Suppressor macrophage treated with lipopolysaccharide for 4 hours (primary cell): ENCODE data around the gene IL1RAPL1.

ENCODE experiments used
- DNase-seq: peaks from one replicate; pipeline ENCODE4 v3.0.0-alpha.2; 2020

Gene IL1RAPL1

DNA sequence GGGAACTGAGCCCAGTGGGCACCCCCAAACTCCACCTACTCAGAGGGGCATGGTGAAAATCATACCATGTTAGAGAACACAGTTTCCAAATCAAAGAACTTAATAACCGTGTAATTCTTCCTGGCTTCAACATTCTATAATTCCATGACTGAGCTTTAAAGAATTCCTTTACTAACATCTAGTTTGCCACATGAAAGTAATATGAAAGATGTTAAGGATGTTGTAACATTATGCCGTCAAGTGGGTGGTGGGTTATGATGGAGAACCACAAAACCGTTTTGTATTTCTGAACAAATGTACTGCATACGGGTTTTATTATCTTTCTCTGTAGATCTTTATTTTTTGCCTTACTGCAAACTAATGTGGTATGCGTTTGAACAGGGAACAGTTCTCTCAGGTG is 1079.1 kb downstream of the IL1RAPL1 start:
- DNase-seq: no peak

DNA sequence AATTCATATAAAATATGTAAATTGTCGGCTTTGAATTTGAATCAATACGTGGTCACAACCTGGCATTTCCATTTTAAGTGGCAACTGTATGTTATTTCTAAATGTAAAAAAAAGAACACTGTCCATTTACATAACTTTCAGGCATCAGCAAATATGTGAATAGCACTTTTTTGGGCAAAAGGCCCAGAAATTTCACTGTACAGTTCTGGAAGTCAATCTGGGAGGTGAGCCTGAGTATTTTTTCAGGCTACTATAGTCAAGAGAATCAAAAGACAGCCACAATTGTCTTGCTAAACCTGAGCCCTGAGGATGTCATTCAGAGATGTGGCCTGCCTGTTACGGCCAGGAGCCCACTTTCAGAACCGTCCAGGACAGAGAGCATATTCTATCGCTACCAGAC is 1084.2 kb downstream of the IL1RAPL1 start:
- no peak for DNase-seq

DNA sequence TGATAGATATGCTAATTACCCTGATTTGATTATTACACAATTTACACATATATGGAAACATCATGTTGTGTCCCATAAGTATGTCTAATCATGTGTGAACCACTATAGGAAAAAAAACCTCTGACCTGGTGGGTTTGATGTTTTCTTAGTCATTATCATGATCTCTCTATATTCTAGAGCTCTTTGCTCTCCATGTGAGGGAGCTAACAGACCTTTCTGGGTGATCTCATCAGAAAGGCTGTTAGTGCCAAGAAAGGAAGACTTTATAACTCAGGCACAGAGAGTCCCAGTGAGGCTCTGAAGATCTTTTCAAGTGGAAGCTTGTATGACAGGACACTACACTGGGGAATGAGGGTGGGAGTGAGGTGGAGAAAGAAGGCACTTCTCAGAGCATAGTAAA is 1100.4 kb downstream of the IL1RAPL1 start:
- no peak for DNase-seq

DNA sequence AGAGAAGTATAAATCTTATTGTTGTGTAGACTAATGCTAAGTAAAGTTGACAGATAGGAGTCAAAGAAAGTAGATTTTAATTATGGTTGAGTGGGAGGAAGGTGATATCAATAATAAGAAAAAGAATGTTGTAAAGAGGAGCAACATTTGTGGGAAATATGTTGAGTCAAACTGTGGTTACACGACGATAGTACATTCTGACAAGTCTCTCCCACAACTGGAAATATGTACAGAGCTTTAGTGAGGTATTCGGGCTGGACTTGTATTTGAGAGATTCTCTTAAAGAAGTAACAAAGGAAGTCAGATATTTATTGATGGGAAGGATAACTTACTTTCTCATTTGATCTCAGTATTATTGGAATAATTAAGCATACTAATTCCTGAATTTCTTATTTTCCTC is 1102.8 kb downstream of the IL1RAPL1 start:
- DNase-seq: no peak

DNA sequence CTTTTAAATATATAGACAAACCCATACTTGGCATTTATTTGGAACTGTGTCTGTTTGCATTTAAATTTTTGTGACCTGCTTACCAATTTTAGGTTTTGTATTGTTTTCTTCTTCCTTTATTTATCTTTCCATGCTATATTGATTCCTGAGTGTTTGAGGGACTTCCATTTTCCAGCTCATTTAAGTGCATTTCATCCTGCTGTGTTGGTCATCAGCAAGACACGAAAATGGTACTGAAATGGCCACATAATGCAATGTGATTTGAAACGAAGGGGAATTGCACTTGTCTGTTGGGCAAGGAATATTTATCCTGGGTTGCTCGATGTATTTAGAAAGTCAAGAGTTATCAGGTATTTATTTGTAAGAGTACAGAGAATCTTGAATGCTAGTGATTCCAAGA is 1103.8 kb downstream of the IL1RAPL1 start:
- no peak for DNase-seq

DNA sequence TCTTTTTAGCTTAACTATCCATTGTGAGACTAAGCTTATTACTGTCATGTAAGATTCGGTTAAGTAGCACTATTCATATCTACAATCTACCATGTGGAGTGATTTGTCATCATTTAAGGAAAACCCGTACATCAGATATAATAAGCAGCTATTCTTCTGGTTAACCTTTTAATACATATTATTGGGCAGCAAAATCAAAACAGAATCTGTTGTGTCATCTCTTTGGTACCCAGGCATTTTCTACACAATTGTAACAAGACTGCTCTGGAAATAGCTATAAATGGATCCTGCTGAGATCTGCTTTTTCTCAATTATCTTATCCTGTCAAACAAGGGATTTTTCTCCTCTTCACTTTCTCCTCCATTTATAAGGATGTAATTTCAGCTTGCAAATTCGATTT is 1106.7 kb downstream of the IL1RAPL1 start:
- no peak for DNase-seq

DNA sequence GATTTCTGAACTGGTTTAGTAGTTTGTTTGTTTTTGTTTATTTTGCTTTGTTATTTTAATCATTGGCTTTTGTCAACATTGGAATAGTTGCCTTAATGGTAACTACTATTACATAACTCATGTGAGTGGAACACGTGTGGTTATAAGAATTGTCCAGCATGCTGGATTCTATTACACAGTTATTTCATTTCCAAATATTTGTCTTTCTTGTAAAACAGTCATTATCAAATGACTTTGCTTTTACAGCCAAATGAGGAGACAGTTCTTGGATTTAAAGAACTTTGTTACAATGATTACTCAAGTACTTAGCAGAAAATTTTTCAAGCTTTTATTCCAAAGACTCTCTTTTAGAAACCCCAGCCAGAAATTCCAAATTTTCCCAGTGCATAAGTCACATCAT is 1112.0 kb downstream of the IL1RAPL1 start:
- no peak for DNase-seq

DNA sequence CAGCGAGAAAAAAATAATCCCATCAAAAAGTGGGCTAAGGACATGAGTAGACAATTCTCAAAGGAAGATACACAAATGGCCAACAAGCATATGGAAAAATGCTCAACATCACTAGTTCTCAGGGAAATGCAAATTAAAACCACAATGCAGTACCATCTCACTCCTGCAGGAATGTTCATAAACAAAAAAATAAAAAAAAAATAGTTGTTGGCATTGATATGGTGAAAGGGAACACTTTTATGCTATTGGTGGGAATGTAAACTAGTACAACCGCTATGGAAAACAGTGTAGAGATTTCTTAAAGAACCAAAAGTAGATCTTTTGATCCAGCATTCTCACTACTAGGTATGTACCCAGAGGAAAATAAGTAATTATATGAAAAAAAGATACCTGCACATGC is 1119.8 kb downstream of the IL1RAPL1 start:
- DNase-seq: no peak

DNA sequence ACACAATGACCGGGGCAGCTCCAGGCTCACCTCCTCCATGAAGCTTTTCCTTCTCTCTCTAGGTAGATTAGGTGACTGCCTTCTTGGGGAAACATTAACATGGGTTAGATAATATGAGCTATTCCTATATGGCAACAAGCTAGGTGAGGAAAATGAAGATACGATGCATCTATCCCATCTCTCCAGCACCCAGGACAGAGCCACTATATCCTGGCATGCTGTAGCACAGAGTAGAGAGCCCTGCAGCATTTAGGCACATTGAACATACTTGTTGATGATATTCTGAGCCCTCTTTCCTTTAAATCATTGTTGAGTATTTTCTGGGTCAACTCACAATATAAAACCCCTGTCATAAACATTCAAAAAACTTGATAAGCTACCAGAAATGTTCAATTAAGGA is 1133.9 kb downstream of the IL1RAPL1 start:
- no peak for DNase-seq

DNA sequence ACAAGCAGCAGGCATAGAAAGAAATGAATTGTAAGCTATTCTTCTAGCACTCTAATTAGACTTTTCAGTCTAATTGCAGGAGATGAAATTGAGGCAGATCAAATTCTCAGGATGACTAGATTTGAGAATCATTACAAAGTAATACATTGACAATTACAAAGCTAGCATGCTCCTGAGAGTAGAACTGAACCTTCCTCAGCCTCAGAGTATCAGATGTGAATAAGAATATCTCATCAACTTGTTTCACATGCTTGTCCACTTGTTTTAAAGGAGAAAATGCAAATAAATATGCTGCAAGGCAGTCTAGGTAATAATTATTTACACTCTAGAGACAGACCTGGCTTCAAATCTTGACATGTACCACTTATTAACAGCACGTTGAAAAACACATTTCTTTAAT is 1137.1 kb downstream of the IL1RAPL1 start:
- no peak for DNase-seq

DNA sequence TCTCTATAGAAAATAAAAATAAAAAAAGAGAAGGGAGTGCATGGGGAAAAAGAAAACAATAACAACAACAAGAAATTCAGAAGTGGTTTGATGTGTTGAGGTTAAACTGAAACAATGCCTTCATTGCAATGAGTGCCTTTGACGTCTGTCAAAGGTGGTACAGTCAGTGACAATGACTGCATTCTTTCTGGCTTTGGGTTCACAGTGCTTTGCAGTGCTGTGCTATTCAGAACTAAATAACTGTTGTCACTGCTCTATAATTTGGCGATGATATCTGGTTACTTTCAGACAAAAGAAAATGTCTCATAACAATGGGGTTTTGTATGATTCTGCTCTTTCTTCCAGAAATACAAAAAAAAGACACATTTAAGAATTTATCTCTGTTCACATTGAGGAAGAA is 1139.6 kb downstream of the IL1RAPL1 start:
- no peak for DNase-seq

DNA sequence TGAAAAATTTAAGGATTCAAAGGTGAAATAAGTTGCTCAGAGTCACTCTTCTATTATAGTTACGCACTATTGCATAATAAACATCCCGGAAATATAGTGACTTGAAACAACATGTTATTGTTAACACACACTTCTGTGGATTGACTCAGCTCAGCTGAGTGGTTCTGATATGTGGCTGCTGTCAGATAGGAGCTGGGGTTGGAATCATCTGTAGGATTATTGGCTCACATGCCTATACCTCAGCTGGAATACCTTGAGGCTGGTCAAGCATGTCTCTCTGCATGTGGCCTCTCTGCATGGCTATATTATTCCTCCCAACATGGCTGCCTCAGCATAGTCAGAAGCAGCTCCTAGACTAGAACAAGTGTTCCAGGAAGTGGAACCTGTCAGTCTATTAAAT is 1141.4 kb downstream of the IL1RAPL1 start:
- no peak for DNase-seq

DNA sequence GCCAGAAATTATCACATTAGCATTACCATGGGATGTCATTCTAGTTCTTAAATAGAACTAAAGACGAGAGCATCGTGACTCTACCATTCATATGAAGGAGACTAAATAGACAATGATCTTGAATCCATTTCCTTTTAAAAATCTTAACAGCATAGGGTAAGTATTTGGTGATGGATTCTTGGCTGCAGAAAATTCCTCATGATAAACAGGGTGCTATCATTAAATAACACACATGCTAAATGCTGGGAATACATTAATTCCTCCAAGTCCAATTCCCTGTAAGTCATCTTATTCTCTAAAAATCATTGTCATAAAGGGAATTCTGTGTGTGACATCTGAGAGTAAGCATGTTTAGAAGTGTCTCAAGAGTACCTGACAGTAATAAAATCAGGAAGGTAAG is 1157.7 kb downstream of the IL1RAPL1 start:
- no peak for DNase-seq

DNA sequence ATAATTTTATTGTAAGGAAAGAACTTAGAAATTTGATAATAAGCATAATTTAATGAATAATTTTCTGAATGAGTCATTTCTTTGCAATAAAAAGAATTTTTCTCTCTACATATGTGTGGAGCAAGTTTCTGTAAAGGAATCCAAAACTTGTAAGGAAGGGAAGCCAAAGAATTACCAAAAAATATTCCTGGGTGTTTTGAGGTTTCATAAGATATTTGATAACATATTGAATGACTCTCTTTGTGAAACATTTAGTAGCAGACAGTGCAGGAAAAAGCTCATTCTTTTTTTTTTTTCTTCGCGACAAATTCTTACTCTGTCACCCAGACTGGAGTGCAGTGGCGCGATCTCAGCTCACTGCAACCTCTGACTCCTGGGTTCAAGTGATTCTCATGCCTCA is 1159.1 kb downstream of the IL1RAPL1 start:
- DNase-seq: no peak

DNA sequence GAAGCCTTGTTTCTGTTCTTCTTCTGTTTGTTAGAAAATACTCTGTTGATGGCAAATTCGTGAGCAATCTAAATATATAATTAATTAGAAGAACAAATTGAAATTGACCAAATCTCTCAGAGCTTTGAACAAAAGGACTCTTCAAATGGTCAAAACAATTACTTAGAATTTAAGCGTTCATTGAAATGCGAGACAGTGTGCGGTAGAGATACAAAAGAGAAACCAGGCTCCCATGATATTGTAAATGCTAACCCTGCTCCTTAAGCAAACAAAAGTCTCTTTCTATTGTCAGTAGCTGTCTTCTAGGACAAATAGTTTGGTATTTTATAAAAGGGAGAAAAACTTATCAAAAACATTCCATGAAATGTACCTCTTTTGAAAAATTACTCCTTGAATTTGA is 1174.8 kb downstream of the IL1RAPL1 start:
- no peak for DNase-seq

DNA sequence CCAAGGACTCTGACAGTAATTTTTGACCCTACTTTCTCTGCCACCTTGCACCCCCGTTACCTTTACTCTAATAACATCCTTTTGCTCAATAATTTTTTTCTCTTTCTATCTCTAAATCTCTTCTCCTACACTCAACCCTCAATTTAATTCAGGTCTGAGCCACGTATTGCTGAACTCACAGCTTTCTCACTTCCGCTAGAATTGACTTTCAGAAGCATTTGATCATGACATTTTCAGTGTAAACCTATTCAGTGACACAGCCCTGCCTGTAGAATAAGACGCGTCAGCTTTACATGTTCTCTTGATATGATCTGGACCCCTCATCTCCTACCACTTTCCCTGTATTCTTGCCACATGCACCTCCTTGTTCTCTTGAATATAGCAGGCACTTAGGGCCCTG is 1188.6 kb downstream of the IL1RAPL1 start:
- DNase-seq: no peak

DNA sequence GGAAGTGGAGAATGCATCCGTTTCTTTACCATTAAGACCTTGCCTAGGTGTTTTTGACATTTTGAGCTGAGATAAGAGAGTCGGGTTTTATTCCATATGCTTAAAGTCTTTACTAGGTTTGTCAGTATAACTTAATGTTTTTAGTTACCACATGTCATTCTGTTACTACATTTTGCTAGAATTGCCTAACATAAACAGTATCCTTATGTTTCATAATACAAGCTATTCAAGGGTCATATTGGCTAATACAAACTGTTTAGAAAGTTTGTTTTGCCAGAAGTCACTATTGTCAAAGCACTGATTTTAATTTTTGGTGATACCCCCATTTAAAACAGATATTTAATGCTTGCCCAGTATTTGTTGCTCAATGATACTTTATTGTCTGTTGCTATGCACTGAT is 1200.4 kb downstream of the IL1RAPL1 start:
- no peak for DNase-seq

DNA sequence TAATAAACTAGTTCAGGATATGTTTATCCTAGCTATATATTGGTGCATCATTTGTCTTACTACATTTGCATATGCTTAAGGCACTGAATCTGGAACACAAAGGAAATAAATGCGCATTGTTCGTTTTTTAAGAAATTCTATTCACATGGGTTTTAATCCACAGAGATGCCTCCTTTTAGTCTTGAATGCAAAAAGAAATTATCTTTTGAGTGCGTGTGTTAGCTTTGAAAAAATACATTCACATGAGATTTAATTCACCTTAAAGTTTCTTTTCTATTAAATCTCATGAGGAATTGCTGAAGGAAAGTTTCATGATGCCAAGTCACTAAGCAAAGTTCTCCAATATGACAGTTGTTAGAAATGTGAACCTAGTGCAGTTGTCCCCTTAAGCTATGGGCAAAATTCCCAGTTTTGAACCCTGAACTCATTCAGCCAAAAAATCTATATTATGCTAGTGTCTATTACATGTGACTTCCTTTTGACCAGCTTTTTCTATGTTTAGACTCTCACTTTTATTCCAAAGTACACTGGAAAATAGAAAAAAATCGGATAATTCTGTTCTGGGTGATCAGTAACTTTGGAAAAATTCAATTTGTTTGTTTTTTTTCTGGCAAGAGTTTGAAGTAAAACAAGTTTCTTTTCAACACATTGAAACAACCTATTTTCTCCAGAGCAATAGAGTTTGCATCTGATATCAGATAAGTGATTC is 1201.9 kb downstream of the IL1RAPL1 start:
- no peak for DNase-seq

DNA sequence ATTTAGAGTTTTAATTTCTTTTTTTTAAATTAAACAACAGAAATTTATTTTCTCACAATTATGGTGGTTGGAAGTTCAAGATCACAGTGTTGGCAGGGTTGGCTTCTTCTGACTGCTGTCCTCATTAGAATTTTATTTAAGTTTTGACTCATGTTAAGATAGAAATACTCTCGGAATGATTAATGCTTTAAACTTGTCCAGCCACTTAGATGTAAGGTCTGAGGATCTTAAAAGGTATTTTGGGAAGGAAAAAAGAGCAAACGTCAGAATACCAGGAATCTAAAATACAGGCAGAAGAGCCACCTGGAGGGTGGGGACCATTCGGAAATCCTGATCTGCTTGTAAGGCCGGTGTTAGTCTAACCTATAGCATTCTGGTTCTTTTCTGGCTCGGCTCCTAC is 1205.1 kb downstream of the IL1RAPL1 start:
- no peak for DNase-seq

DNA sequence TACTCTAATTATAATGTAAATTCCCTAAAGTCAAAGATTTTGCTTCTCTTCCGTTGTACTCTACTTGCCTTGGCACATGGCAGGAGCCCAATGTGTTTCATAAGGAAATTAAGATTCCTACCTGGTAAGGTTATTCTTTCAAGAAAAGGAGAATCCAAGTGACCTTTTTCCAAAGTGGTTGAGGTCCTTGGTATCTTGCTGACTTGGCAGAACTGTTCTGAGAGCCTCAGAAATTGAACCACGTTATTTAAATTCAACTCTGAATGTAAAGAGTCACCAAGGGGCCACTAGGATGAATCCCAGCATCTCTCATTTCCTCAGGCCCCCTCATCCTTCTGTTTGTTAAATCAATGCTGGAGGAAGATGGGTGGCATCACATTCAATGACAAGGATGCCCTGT is 1209.9 kb downstream of the IL1RAPL1 start:
- DNase-seq: no peak

DNA sequence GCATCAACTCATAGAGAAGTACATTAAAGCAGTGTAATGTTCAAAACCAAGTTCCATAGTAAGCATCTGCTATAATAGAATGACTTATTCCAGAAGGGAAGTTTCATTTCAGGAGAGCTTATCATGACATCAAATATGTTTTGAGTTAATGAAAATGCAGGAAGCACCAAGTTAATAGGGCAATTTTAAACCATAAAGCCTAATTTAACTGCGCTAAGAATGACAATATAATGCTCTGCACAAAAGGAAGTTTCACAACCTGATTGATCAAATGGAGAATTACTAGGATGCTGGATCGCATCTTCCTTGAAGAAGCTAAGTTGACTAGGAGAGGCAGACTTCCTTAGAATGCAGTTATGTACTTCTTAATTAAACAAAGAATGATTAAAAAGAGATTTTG is 1211.2 kb downstream of the IL1RAPL1 start:
- no peak for DNase-seq

DNA sequence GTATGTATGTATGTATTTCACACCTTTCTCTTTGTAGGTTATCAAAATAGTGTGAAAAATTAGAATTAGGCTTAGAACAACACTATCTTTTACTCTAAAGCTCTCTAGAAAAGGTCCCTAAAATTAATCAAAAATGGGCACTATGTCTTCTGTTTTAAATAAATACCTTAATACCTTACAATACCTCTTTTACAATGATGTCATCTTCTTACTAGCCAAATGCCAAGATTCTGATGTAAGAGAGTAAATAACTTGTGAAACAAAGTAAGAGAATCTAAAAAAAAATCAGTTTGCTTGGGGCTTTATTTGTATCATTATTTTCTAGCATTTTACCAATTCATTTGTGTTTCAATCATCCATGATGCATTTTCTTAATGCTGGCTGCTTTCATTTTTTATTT is 1225.9 kb downstream of the IL1RAPL1 start:
- DNase-seq: no peak

DNA sequence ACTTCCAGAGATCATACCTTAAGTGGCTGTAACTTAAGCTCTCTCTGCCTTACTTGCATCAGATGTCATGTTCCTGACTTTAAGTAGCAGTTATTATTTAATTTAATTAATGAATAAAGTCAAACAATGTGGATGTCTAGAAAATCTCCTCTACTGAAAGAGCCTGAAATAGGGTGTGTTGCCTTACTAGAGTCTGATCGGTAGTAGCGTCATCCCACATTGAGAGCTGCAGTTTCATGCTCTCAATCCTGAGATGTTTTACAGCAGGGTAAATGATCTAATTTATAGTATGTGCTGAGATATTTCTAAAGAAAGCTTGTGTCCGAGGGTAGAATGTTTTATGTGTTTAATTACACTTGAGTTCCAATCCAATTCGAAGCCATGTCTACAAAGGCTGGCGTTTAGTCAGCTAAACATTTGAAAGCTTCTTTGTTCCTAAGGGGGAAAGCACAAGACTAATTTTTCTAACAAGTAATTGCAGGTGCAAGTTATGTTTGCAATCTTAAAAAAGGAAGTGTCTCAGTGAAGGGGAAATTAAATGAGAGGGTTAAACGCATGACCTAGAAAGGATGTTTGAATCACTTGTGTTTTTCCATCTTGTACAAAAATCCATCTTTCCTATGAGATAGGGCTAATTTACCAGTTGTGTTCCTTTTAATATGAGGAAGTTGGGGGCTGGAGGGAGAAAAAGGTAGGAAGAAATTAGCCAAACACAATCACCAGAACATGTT is 1237.1 kb downstream of the IL1RAPL1 start:
- no peak for DNase-seq

DNA sequence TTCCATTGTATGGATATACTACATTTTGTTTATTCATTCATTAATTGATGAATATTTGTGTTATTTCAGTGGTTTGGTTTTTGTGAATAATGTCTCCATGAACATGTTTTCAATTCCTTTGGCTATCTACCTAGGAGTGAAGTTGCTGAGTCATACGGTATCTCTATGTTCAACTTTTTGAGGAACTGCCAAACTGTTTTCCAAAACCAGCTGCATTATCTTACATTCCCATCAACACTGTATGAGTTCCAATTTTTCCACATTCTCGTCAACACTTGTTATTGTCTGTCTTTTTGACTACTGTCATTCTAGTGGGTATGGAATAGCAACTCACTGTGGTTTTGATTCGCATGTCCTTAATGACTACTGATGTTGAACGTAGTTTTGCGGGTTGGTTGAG is 1239.5 kb downstream of the IL1RAPL1 start:
- DNase-seq: no peak

DNA sequence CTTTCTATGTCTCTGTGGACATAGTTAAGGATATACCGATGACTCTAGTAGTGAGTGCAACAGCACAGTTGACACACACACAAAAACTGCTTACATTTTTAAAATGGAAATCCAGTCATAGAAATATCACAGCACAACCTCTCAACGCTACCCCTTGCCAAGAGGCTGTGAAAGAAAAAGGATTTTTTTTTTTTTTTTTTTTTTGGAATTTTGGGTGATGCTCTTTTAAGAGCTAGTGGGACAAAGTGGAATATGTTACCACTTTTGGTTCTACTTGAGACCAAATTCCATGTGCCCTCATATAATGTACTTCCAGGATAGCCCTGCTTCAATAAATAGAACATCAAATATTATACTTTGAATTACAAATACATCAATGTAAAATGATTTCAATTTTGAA is 1247.1 kb downstream of the IL1RAPL1 start:
- DNase-seq: no peak
